ENCODE results near the gene FAM180B.
"Not testable (repeated sequence)": the region's sequence is repeated elsewhere in the genome, so short reads cannot be mapped to it uniquely, and the experiment has no call there.

FAM180B gene, protein sequence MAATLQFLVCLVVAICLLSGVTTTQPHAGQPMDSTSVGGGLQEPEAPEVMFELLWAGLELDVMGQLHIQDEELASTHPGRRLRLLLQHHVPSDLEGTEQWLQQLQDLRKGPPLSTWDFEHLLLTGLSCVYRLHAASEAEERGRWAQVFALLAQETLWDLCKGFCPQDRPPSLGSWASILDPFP

DNA sequence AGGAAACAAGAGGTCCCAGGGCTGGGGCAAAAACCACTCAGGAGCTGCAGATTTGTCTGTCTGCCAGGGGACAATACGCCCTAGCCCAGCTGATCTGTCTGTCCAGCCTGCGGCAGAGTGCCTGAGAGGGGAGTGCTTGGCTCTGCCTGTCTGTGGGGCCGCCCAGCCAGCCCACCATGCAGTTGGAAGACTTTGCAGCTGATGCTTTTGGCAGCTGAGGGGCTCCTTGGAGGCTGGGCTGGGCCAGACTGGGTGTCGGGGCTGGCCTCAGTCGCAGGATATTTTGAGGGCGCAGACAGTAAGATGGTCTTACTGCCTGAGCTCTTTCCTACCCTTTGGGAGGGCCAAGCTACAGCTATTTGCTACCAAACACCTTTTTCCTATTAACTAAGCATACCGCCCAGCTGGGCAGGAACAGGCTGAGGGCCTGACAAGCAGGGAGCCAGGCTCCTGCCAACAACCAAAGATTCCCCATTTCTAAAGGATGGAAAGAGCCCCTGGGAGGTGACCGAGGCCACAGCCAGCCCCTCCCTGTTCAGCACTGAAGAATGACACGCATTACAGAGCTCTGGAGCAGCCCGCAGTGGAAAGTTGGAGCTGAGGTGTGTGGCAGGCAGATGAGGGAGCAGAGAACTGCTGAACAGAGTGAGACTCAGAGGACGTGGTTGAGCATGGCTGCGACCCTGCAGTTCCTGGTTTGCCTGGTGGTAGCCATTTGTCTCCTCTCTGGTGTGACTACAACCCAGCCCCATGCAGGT is at the start of gene FAM180B:
Gene FAM180B, plus strand, starts transcription at position 581 of the 758 bp plus-strand sequence. Its CDS starts 91 bp downstream, at position 672.
- no peak for TF ChIP-seq CTCF (IDR thresholded peaks at IDR 0.05; ENCODE audit: low read depth, low read length)
- no peak for DNase-seq (ENCODE audit: extremely low read depth, low read depth)

DNA sequence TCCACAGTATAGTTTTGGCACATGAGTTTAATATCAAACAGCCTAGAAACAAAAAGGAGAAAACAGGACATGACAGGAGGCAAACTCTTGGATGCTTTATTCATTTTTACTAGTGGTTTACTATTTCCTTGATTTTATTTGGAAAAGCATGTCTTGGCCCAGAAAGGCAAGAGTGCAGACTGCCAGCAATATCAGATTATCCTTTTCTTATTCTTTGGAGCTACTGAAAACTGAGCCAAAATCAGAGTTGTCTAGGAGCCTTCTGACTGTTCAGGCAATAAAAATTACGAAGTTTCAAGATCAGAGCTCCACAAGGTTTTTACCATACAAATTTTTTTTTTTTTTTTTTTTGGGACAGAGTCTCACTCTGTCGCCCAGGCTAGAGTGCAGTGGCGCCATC is 49.6 kb upstream of the FAM180B start:
- TF ChIP-seq CTCF (IDR thresholded peaks at IDR 0.05; ENCODE audit: low read depth, low read length) = no peak
- DNase-seq (ENCODE audit: extremely low read depth, low read depth) = no peak

GRCh38 chr11:47538741-47539565 is 47.5 kb upstream of the FAM180B start:
- DNase-seq (ENCODE audit: extremely low read depth, low read depth) = no peak
- no peak for TF ChIP-seq CTCF (IDR thresholded peaks at IDR 0.05; ENCODE audit: low read depth, low read length)

DNA sequence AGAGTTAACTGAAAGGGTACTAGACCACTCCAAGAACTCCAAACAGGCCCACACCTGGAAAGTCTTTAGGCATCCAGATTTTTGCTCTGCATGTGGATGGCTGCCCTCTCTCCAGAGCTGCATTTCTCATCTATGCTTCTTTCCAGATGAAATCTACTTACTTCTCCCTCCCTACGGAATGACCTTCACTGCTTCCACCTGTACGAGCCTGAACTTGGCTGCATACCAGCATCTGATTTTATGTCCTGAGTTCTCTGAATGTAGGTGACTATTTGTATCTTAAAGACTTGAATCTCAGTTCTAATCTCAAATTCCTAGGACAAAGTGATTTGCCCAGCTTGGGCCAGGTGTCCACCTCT is 46.8 kb upstream of the FAM180B start:
- no peak for TF ChIP-seq CTCF (IDR thresholded peaks at IDR 0.05; ENCODE audit: low read depth, low read length)
- no peak for DNase-seq (ENCODE audit: extremely low read depth, low read depth)

DNA sequence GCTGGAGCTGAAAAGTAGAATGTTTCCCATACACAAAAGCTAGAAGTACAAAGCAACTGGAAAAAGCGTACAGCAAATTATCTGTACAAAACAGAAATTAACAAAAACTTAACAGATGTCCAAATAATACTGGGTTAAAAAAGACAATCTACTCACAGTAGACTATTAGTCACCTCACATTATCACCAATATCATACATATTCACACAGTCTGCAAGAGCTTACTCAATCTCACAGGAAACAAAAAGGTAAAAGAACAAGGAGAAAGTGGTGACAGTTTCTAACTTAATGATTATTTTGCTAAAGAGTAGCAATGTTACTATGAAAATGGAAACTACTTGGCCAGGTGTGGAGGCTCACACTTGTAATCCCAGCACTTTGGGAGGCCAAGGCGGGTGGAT is 45.4 kb upstream of the FAM180B start:
- no peak for TF ChIP-seq CTCF (IDR thresholded peaks at IDR 0.05; ENCODE audit: low read depth, low read length)
- DNase-seq (ENCODE audit: extremely low read depth, low read depth) = no peak

DNA sequence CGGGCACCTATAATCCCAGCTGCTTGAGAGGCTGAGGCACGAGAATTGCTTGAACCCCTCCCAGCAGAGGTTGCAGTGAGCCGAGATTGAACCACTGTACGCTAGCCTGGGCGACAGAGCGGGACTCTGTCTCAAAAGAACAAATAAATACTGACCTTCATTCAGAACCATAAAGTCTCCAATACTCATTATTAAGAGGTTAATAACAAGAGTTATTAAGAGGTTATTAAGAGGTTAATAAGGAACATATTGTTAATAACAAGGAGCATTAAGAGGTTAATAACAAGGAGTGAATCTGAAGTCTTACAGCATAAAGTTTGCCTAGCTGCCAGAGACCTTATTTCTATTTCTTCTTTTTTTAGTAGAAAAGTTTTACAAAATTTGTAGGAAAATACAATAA is 41.2 kb upstream of the FAM180B start:
- no peak for DNase-seq (ENCODE audit: extremely low read depth, low read depth)
- no peak for TF ChIP-seq CTCF (IDR thresholded peaks at IDR 0.05; ENCODE audit: low read depth, low read length)

DNA sequence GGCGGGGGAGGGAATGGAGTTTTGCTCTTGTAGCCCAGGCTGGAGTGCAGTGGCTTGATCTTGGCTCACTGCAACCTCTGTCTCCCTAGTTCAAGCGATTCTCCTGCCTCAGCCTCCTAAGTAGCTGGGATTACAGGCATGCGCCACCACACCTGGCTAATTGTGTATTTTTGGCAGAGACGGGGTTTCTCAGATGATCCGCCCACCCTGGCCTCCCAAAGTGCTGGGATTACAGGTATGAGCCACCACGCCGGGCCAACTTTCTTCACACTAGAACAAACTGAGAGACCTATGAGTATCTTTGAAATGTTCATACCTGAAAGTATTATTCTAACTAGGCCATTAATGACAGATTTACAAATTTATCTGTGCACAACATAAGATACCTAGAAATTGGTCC is 40.2 kb upstream of the FAM180B start:
- not testable (repeated sequence) for DNase-seq (ENCODE audit: extremely low read depth, low read depth)
